ENCODE data around the gene TXNRD1.

TXNRD1 gene

DNA sequence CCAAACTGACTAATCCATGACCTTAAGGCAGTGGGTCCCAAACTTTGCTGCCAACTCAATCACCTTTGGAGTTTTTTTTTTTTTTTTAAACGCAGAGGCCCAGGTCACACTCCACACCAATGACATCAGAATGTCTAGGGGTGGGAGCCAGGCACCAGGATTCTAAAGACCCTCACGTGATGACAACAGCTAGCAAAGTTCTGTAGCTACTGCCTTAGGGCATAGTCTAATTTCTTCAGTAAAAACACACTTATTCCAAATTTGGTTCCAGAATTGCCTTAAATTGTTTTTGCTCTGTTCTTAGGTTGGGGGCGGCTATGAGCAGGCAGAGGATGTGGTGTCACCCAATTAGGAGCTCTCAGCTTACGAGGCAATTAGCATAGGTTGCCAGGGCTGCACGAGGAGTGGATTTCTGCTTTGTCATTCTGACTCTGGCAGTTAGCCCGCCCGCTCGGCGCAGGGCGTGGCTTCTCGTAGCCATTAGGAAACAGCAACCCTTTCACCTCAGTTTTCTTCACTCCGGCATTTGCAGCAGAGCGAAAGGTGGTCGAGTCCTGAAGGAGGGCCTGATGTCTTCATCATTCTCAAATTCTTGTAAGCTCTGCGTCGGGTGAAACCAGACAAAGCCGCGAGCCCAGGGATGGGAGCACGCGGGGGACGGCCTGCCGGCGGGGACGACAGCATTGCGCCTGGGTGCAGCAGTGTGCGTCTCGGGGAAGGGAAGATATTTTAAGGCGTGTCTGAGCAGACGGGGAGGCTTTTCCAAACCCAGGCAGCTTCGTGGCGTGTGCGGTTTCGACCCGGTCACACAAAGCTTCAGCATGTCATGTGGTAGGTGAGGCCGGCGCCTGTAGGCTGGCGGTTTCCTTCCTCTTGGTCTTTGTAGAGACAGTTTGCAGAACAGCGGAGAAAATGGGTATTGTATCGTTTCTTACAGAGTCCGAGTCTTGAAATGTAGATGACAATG, 71.2 kb downstream of the TXNRD1 start (continued):
- TF ChIP-seq, protein P1, sequence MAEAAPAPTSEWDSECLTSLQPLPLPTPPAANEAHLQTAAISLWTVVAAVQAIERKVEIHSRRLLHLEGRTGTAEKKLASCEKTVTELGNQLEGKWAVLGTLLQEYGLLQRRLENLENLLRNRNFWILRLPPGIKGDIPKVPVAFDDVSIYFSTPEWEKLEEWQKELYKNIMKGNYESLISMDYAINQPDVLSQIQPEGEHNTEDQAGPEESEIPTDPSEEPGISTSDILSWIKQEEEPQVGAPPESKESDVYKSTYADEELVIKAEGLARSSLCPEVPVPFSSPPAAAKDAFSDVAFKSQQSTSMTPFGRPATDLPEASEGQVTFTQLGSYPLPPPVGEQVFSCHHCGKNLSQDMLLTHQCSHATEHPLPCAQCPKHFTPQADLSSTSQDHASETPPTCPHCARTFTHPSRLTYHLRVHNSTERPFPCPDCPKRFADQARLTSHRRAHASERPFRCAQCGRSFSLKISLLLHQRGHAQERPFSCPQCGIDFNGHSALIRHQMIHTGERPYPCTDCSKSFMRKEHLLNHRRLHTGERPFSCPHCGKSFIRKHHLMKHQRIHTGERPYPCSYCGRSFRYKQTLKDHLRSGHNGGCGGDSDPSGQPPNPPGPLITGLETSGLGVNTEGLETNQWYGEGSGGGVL (tag by site-specific recombination; IDR thresholded peaks at IDR 0.05), result peak; percentile 32; the same call in 1 of the 2 replicates
- TF ChIP-seq TRIM28 (IDR thresholded peaks at IDR 0.05; ENCODE audit: borderline replicate concordance, low read length) (peak; percentile 44; the same call in 1 of the 2 replicates), ZNF350 (tag by site-specific recombination; IDR thresholded peaks at IDR 0.05) (no peak), ZNF600 (tag by site-specific recombination; IDR thresholded peaks at IDR 0.05) (peak; percentile 87), ZNF391 (tag by site-specific recombination; IDR thresholded peaks at IDR 0.05; ENCODE audit: borderline replicate concordance, low read depth) (peak; percentile 53; the same call in 1 of the 2 replicates), ZNF341 (tag by site-specific recombination; IDR thresholded peaks at IDR 0.05; ENCODE audit: low read depth) (peak; percentile 92), ZSCAN23 (tag by site-specific recombination; IDR thresholded peaks at IDR 0.05) (peak; percentile 65; the same call in 1 of the 2 replicates), ZNF692 (tag by site-specific recombination; IDR thresholded peaks at IDR 0.05) (peak; percentile 92), KLF16 (tag by site-specific recombination; IDR thresholded peaks at IDR 0.05) (peak; percentile 55; the same call in 1 of the 2 replicates), ZNF266 (tag by site-specific recombination; IDR thresholded peaks at IDR 0.05; ENCODE audit: low read depth) (no peak), REPIN1 (tag by site-specific recombination; IDR thresholded peaks at IDR 0.05; ENCODE audit: low read depth) (peak; percentile 61; the same call in 1 of the 2 replicates), PRDM1 (tag by site-specific recombination; IDR thresholded peaks at IDR 0.05) (peak; percentile 87), ZNF335 (tag by site-specific recombination; conservative IDR thresholded peaks at IDR 0.05) (peak; percentile 81), GLIS2 (tag by site-specific recombination; IDR thresholded peaks at IDR 0.05) (peak; percentile 49; the same call in 1 of the 2 replicates), ZNF274 (IDR thresholded peaks at IDR 0.05; ENCODE audit: low read length) (no peak), ZNF274 (tag by site-specific recombination; IDR thresholded peaks at IDR 0.05; ENCODE audit: borderline replicate concordance) (no peak), ZNF660 (tag by site-specific recombination; IDR thresholded peaks at IDR 0.05) (0 out of 2 replicates have a peak, but pooled peaks have one; percentile 3), ZNF394 (tag by site-specific recombination; IDR thresholded peaks at IDR 0.05; ENCODE audit: borderline replicate concordance) (peak; percentile 56; the same call in 1 of the 2 replicates), SP7 (tag by site-specific recombination; IDR thresholded peaks at IDR 0.05) (peak; percentile 81), KLF1 (tag by site-specific recombination; IDR thresholded peaks at IDR 0.05) (peak; percentile 81), ZBTB26 (tag by site-specific recombination; optimal IDR thresholded peaks at IDR 0.05) (peak; percentile 53), KLF10 (tag by site-specific recombination; IDR thresholded peaks at IDR 0.05) (peak; percentile 75), ZNF624 (tag by site-specific recombination; IDR thresholded peaks at IDR 0.05) (no peak), ZNF416 (tag by site-specific recombination; IDR thresholded peaks at IDR 0.05) (no peak)
- TF ChIP-seq, protein P2, sequence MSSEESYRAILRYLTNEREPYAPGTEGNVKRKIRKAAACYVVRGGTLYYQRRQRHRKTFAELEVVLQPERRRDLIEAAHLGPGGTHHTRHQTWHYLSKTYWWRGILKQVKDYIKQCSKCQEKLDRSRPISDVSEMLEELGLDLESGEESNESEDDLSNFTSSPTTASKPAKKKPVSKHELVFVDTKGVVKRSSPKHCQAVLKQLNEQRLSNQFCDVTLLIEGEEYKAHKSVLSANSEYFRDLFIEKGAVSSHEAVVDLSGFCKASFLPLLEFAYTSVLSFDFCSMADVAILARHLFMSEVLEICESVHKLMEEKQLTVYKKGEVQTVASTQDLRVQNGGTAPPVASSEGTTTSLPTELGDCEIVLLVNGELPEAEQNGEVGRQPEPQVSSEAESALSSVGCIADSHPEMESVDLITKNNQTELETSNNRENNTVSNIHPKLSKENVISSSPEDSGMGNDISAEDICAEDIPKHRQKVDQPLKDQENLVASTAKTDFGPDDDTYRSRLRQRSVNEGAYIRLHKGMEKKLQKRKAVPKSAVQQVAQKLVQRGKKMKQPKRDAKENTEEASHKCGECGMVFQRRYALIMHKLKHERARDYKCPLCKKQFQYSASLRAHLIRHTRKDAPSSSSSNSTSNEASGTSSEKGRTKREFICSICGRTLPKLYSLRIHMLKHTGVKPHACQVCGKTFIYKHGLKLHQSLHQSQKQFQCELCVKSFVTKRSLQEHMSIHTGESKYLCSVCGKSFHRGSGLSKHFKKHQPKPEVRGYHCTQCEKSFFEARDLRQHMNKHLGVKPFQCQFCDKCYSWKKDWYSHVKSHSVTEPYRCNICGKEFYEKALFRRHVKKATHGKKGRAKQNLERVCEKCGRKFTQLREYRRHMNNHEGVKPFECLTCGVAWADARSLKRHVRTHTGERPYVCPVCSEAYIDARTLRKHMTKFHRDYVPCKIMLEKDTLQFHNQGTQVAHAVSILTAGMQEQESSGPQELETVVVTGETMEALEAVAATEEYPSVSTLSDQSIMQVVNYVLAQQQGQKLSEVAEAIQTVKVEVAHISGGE (tag by site-specific recombination; conservative IDR thresholded peaks at IDR 0.05; ENCODE audit: low read depth), result peak; percentile 81
- TF ChIP-seq, protein P3, sequence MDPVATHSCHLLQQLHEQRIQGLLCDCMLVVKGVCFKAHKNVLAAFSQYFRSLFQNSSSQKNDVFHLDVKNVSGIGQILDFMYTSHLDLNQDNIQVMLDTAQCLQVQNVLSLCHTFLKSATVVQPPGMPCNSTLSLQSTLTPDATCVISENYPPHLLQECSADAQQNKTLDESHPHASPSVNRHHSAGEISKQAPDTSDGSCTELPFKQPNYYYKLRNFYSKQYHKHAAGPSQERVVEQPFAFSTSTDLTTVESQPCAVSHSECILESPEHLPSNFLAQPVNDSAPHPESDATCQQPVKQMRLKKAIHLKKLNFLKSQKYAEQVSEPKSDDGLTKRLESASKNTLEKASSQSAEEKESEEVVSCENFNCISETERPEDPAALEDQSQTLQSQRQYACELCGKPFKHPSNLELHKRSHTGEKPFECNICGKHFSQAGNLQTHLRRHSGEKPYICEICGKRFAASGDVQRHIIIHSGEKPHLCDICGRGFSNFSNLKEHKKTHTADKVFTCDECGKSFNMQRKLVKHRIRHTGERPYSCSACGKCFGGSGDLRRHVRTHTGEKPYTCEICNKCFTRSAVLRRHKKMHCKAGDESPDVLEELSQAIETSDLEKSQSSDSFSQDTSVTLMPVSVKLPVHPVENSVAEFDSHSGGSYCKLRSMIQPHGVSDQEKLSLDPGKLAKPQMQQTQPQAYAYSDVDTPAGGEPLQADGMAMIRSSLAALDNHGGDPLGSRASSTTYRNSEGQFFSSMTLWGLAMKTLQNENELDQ (tag by site-specific recombination; IDR thresholded peaks at IDR 0.05; ENCODE audit: low read depth), result no peak
- TF ChIP-seq, protein P4, sequence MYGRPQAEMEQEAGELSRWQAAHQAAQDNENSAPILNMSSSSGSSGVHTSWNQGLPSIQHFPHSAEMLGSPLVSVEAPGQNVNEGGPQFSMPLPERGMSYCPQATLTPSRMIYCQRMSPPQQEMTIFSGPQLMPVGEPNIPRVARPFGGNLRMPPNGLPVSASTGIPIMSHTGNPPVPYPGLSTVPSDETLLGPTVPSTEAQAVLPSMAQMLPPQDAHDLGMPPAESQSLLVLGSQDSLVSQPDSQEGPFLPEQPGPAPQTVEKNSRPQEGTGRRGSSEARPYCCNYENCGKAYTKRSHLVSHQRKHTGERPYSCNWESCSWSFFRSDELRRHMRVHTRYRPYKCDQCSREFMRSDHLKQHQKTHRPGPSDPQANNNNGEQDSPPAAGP (tag by site-specific recombination; IDR thresholded peaks at IDR 0.05), result peak; percentile 82
